HEK293 (cell line): ENCODE data around the gene FEM1A.

ENCODE experiments used
- BCL11B ChIP-seq: fragments of 450-650 bp; formaldehyde crosslinking; IDR thresholded peaks from 2 replicates; pipeline ENCODE4 v1.5.1; 2016; ENCODE audit warnings: low read depth, missing biosample characterization, missing genetic modification characterization
- CTCF ChIP-seq: fragments of 450-650 bp; formaldehyde crosslinking; IDR thresholded peaks from 2 replicates; pipeline ENCODE4 v1.5.1; 2016; ENCODE audit warnings: missing biosample characterization, missing genetic modification characterization
- FEZF1 ChIP-seq: fragments of 450-650 bp; formaldehyde crosslinking; IDR thresholded peaks from 2 replicates; pipeline ENCODE4 v1.5.1; 2016; ENCODE audit warnings: missing biosample characterization, missing genetic modification characterization
- IKZF3 ChIP-seq: fragments of 450-650 bp; IDR thresholded peaks from 2 replicates; pipeline ENCODE4 v1.5.0; 2018; ENCODE audit warnings: missing biosample characterization, mild to moderate bottlenecking, missing genetic modification characterization, moderate library complexity
- KLF10 ChIP-seq: fragments of 450-650 bp; IDR thresholded peaks from 2 replicates; pipeline ENCODE4 v1.5.1; 2018; ENCODE audit warnings: missing biosample characterization, mild to moderate bottlenecking, missing genetic modification characterization
- MEIS1 ChIP-seq: sonication (generic); formaldehyde crosslinking; IDR thresholded peaks from 2 replicates; pipeline ENCODE4 v1.8.1; 2022; ENCODE audit warnings: missing genetic modification reagents, mild to moderate bottlenecking, borderline replicate concordance
- PRDM2 ChIP-seq: fragments of 450-650 bp; formaldehyde crosslinking; IDR thresholded peaks from 2 replicates; pipeline ENCODE4 v1.5.1; 2016; ENCODE audit warnings: missing biosample characterization, missing genetic modification characterization, borderline replicate concordance
- ZBTB1 ChIP-seq: fragments of 450-650 bp; formaldehyde crosslinking; IDR thresholded peaks from 2 replicates; pipeline ENCODE4 v1.5.1; 2016; ENCODE audit warnings: missing biosample characterization, missing genetic modification characterization
- ZBTB10 ChIP-seq: fragments of 450-650 bp; formaldehyde crosslinking; IDR thresholded peaks from 2 replicates; pipeline ENCODE4 v1.5.1; 2016; ENCODE audit warnings: missing biosample characterization, missing genetic modification characterization
- ZNF146 ChIP-seq: fragments of 450-650 bp; formaldehyde crosslinking; IDR thresholded peaks from 2 replicates; pipeline ENCODE4 v1.5.1; 2016; ENCODE audit warnings: missing biosample characterization, missing genetic modification characterization
- ZNF211 ChIP-seq: fragments of 450-650 bp; formaldehyde crosslinking; IDR thresholded peaks from 2 replicates; pipeline ENCODE4 v1.5.1; 2016; ENCODE audit warnings: low read depth, missing biosample characterization, missing genetic modification characterization
- ZNF394 ChIP-seq: fragments of 450-650 bp; formaldehyde crosslinking; IDR thresholded peaks from 2 replicates; pipeline ENCODE4 v1.5.1; 2016; ENCODE audit warnings: missing biosample characterization, missing genetic modification characterization, mild to moderate bottlenecking, moderate library complexity, borderline replicate concordance
- ZNF514 ChIP-seq: fragments of 450-650 bp; formaldehyde crosslinking; IDR thresholded peaks from 2 replicates; pipeline ENCODE4 v1.5.1; 2016; ENCODE audit warnings: missing biosample characterization, missing genetic modification characterization
- ZNF518A ChIP-seq: fragments of 450-650 bp; formaldehyde crosslinking; conservative IDR thresholded peaks from 2 replicates; pipeline ENCODE4 v1.5.1; 2016; ENCODE audit warnings: low read depth, missing biosample characterization, missing genetic modification characterization
- ZNF626 ChIP-seq: fragments of 450-650 bp; sonication (Bioruptor Pico); formaldehyde crosslinking; IDR thresholded peaks from 2 replicates; pipeline ENCODE4 v1.5.1; 2018; ENCODE audit warnings: missing biosample characterization, missing genetic modification characterization, inconsistent platforms
- ZNF629 ChIP-seq: fragments of 450-650 bp; formaldehyde crosslinking; IDR thresholded peaks from 2 replicates; pipeline ENCODE4 v1.5.1; 2017; ENCODE audit warnings: missing biosample characterization, missing genetic modification characterization
- ZNF660 ChIP-seq: fragments of 450-650 bp; IDR thresholded peaks from 2 replicates; pipeline ENCODE4 v1.5.1; 2018; ENCODE audit warnings: missing biosample characterization, mild to moderate bottlenecking, missing genetic modification characterization
- ZNF701 ChIP-seq: fragments of 450-650 bp; formaldehyde crosslinking; IDR thresholded peaks from 2 replicates; pipeline ENCODE4 v1.5.1; 2016; ENCODE audit warnings: missing biosample characterization, missing genetic modification characterization
- ZNF768 ChIP-seq: fragments of 450-650 bp; formaldehyde crosslinking; IDR thresholded peaks from 2 replicates; pipeline ENCODE4 v1.5.1; 2018; ENCODE audit warnings: missing biosample characterization, mild to moderate bottlenecking, missing genetic modification characterization
- ZNF776 ChIP-seq: fragments of 450-650 bp; formaldehyde crosslinking; IDR thresholded peaks from 2 replicates; pipeline ENCODE4 v1.5.0; 2017; ENCODE audit warnings: missing biosample characterization, missing genetic modification characterization, borderline replicate concordance
- ZNF837 ChIP-seq: fragments of 450-650 bp; formaldehyde crosslinking; IDR thresholded peaks from 2 replicates; pipeline ENCODE4 v1.5.1; 2016; ENCODE audit warnings: missing biosample characterization, missing genetic modification characterization
- ZSCAN30 ChIP-seq: fragments of 450-650 bp; IDR thresholded peaks from 2 replicates; pipeline ENCODE4 v1.5.1; 2018; ENCODE audit warnings: missing biosample characterization, mild to moderate bottlenecking, missing genetic modification characterization, moderate library complexity
- ZSCAN5A ChIP-seq: fragments of 450-650 bp; formaldehyde crosslinking; IDR thresholded peaks from 2 replicates; pipeline ENCODE4 v1.5.1; 2016; ENCODE audit warnings: missing biosample characterization, missing genetic modification characterization

Gene FEM1A

GRCh38 chr19:4831304-4831978 lies 39.9 kb downstream of the FEM1A start, which contains the start of gene TICAM1 (continued):
- TF ChIP-seq ZNF518A (tag by site-specific recombination) (no peak), ZNF394 (tag by site-specific recombination) (no peak), ZNF776 (no peak), ZNF514 (tag by site-specific recombination) (no peak), MEIS1 (no peak), ZNF146 (no peak), ZNF660 (tag by site-specific recombination) (no peak), ZSCAN30 (tag by site-specific recombination) (0 out of 2 replicates have a peak, but pooled peaks have one; percentile 53), ZNF211 (tag by site-specific recombination) (no peak), ZNF701 (tag by site-specific recombination) (no peak), CTCF (tag by site-specific recombination) (no peak; the same call in 1 of the 2 replicates), PRDM2 (tag by site-specific recombination) (no peak), KLF10 (tag by site-specific recombination) (no peak), ZSCAN5A (tag by site-specific recombination) (no peak), ZNF626 (tag by site-specific recombination) (no peak), IKZF3 (tag by site-specific recombination) (no peak), BCL11B (tag by site-specific recombination) (no peak), ZBTB10 (tag by site-specific recombination) (no peak), FEZF1 (tag by site-specific recombination) (no peak), ZBTB1 (no peak; the same call in 1 of the 2 replicates), ZNF837 (tag by site-specific recombination) (no peak), ZNF629 (tag by site-specific recombination) (peak; percentile 38), ZNF768 (tag by site-specific recombination) (no peak)
